Measurements from ENCODE around the gene RPP21.

GRCh38 chr6:30345852-30346251 is 896 bp downstream of the RPP21 start:
- TF ChIP-seq, protein P1, sequence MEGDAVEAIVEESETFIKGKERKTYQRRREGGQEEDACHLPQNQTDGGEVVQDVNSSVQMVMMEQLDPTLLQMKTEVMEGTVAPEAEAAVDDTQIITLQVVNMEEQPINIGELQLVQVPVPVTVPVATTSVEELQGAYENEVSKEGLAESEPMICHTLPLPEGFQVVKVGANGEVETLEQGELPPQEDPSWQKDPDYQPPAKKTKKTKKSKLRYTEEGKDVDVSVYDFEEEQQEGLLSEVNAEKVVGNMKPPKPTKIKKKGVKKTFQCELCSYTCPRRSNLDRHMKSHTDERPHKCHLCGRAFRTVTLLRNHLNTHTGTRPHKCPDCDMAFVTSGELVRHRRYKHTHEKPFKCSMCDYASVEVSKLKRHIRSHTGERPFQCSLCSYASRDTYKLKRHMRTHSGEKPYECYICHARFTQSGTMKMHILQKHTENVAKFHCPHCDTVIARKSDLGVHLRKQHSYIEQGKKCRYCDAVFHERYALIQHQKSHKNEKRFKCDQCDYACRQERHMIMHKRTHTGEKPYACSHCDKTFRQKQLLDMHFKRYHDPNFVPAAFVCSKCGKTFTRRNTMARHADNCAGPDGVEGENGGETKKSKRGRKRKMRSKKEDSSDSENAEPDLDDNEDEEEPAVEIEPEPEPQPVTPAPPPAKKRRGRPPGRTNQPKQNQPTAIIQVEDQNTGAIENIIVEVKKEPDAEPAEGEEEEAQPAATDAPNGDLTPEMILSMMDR (IDR thresholded peaks at IDR 0.05): no peak
- TF ChIP-seq POLR2AphosphoS5 (IDR thresholded peaks at IDR 0.05) (no peak), POLR2A (IDR thresholded peaks at IDR 0.05) (no peak)

Measured in upper lobe of left lung (tissue), 4 donors.